Stimulated activated CD8-positive, alpha-beta memory T cell treated with anti-CD3 and anti-CD28 coated beads, Interleukin-15, amount 100 ng/mL, for 24 hours (primary cell): Measurements from ENCODE around the gene PARVA.

Experiments used
- DNase-seq: peaks from one replicate; pipeline ENCODE4 v3.0.0-alpha.2; 2020; ENCODE audit warnings: low read depth

Gene PARVA

GRCh38 chr11:12459865-12460444 lies 82.6 kb downstream of the PARVA start:
- DNase-seq, result no peak

GRCh38 chr11:12460466-12460865 lies 83.1 kb downstream of the PARVA start:
- no peak for DNase-seq

GRCh38 chr11:12461516-12461915 lies 84.1 kb downstream of the PARVA start:
- DNase-seq, result no peak

- DNase-seq, result no peak
These were observed 86.9 kb downstream of the PARVA start for GRCh38 chr11:12464303-12464702.

GRCh38 chr11:12465332-12465731 lies 88.0 kb downstream of the PARVA start:
- DNase-seq, result no peak

GRCh38 chr11:12467610-12468009 lies 90.2 kb downstream of the PARVA start:
- DNase-seq, result no peak

- no peak for DNase-seq
These were observed 92.1 kb downstream of the PARVA start for GRCh38 chr11:12469451-12469850.

- no peak for DNase-seq
These were observed 92.9 kb downstream of the PARVA start for GRCh38 chr11:12470236-12470635.

- DNase-seq, result no peak
These were observed 95.1 kb downstream of the PARVA start for GRCh38 chr11:12472401-12473005.

GRCh38 chr11:12473381-12473780 lies 96.0 kb downstream of the PARVA start:
- no peak for DNase-seq

- DNase-seq, result no peak
These were observed 97.5 kb downstream of the PARVA start for GRCh38 chr11:12474871-12475270.

- DNase-seq, result no peak
These were observed 101.4 kb downstream of the PARVA start for GRCh38 chr11:12478743-12479142.

GRCh38 chr11:12480401-12480800 lies 103.0 kb downstream of the PARVA start:
- DNase-seq, result no peak

- DNase-seq, result no peak
These were observed 105.5 kb downstream of the PARVA start for GRCh38 chr11:12482839-12483238.

- no peak for DNase-seq
These were observed 106.2 kb downstream of the PARVA start for GRCh38 chr11:12483604-12484003.

GRCh38 chr11:12485328-12485727 lies 108.0 kb downstream of the PARVA start:
- no peak for DNase-seq

GRCh38 chr11:12489246-12489772 lies 111.9 kb downstream of the PARVA start:
- no peak for DNase-seq

GRCh38 chr11:12494699-12495098 lies 117.3 kb downstream of the PARVA start:
- no peak for DNase-seq

GRCh38 chr11:12496181-12497025 lies 119.0 kb downstream of the PARVA start:
- DNase-seq, result no peak

GRCh38 chr11:12497431-12497830 lies 120.1 kb downstream of the PARVA start:
- no peak for DNase-seq

- DNase-seq, result no peak
These were observed 121.7 kb downstream of the PARVA start for GRCh38 chr11:12499071-12499470.

GRCh38 chr11:12502046-12502445 lies 124.7 kb downstream of the PARVA start:
- DNase-seq, result no peak

- DNase-seq, result no peak
These were observed 125.7 kb downstream of the PARVA start for GRCh38 chr11:12503039-12503484.
